ENCODE measurements around the gene CCDC136. TPM values are rescaled to one million over a fixed set of nuclear protein-coding genes. Genes with fewer than 3 reads are reported as not detected.

CCDC136 gene
- total RNA-seq, 2 experiments from 2014 or later, result 11.7 to 33.5 TPM

GRCh38 chr7:128869138-128869943 lies 77.6 kb downstream of the CCDC136 start:
- H2AFZ ChIP-seq (ENCODE audit: low read length), result no peak overlapping the region; the same call in 1 of the 2 replicates
- ChIA-PET POLR2A (no interaction called here), CTCF (ENCODE audit: unreplicated experiment) (no interaction called here)
- intact Hi-C loops (cut with micrococcal nuclease; ENCODE audit: unreplicated experiment), result no loop called here
- H3K9me3 ChIP-seq (ENCODE audit: low read length), result no peaks in the 10 kb centered on the region
- TF ChIP-seq, protein P1, sequence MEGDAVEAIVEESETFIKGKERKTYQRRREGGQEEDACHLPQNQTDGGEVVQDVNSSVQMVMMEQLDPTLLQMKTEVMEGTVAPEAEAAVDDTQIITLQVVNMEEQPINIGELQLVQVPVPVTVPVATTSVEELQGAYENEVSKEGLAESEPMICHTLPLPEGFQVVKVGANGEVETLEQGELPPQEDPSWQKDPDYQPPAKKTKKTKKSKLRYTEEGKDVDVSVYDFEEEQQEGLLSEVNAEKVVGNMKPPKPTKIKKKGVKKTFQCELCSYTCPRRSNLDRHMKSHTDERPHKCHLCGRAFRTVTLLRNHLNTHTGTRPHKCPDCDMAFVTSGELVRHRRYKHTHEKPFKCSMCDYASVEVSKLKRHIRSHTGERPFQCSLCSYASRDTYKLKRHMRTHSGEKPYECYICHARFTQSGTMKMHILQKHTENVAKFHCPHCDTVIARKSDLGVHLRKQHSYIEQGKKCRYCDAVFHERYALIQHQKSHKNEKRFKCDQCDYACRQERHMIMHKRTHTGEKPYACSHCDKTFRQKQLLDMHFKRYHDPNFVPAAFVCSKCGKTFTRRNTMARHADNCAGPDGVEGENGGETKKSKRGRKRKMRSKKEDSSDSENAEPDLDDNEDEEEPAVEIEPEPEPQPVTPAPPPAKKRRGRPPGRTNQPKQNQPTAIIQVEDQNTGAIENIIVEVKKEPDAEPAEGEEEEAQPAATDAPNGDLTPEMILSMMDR (conservative IDR thresholded peaks at IDR 0.05; ENCODE audit: low read length), result no peak; the same call in 1 of the 2 replicates
- TF ChIP-seq EZH2phosphoT487 (IDR thresholded peaks at IDR 0.05; ENCODE audit: borderline replicate concordance, low read depth, low read length), result no peak
- peak; percentile 59 for DNase-seq (ENCODE audit: low spot score)
- peaks cover 5% of the 10 kb centered on the region; the same call in 1 of the 2 replicates for H3K79me2 ChIP-seq (ENCODE audit: insufficient read depth, low read depth, low read length)
- no peaks in the 10 kb centered on the region for H4K20me1 ChIP-seq (ENCODE audit: insufficient read depth, low read length)
- peaks cover 20% of the 10 kb centered on the region; the same call in 1 of the 2 replicates for H3K36me3 ChIP-seq (ENCODE audit: insufficient read depth, low read length)
- no peak overlapping the region for H3K27ac ChIP-seq (ENCODE audit: low read depth, low read length, poor library complexity, severe bottlenecking)
- BruUV-seq (replicated peaks), result no TSS peak
- H3K4me3 ChIP-seq (ENCODE audit: low read depth, low read length, poor library complexity, severe bottlenecking), result peak overlapping the region; percentile 45
- H3K4me2 ChIP-seq (ENCODE audit: low read length), result peak overlapping the region; percentile 63
- no peaks in the 10 kb centered on the region for H3K9me2 ChIP-seq (ENCODE audit: insufficient read depth, low read length)
- peaks cover 35% of the 10 kb centered on the region for H3K4me1 ChIP-seq (ENCODE audit: insufficient read depth, low read length, poor library complexity, severe bottlenecking)

GRCh38 chr7:128869944-128870285 lies 78.1 kb downstream of the CCDC136 start:
- no peaks in the 10 kb centered on the region for H3K9me3 ChIP-seq (ENCODE audit: low read length)
- ChIA-PET POLR2A (no interaction called here), CTCF (ENCODE audit: unreplicated experiment) (no interaction called here)
- TF ChIP-seq, protein P1 (conservative IDR thresholded peaks at IDR 0.05; ENCODE audit: low read length), result no peak; the same call in 1 of the 2 replicates
- H3K36me3 ChIP-seq (ENCODE audit: insufficient read depth, low read length), result peaks cover 19% of the 10 kb centered on the region; the same call in 1 of the 2 replicates
- peak overlapping the region; percentile 63 for H3K4me2 ChIP-seq (ENCODE audit: low read length)
- H3K27ac ChIP-seq (ENCODE audit: low read depth, low read length, poor library complexity, severe bottlenecking), result no peak overlapping the region
- H4K20me1 ChIP-seq (ENCODE audit: insufficient read depth, low read length), result no peaks in the 10 kb centered on the region
- H3K4me1 ChIP-seq (ENCODE audit: insufficient read depth, low read length, poor library complexity, severe bottlenecking), result peaks cover 35% of the 10 kb centered on the region
- intact Hi-C loops (cut with micrococcal nuclease; ENCODE audit: unreplicated experiment), result no loop called here
- no peaks in the 10 kb centered on the region for H3K9me2 ChIP-seq (ENCODE audit: insufficient read depth, low read length)
- DNase-seq (ENCODE audit: low spot score), result peak; percentile 13
- BruUV-seq (replicated peaks), result no TSS peak
- H3K79me2 ChIP-seq (ENCODE audit: insufficient read depth, low read depth, low read length), result no peaks in the 10 kb centered on the region
- peak overlapping the region; percentile 45 for H3K4me3 ChIP-seq (ENCODE audit: low read depth, low read length, poor library complexity, severe bottlenecking)
- H2AFZ ChIP-seq (ENCODE audit: low read length), result no peak overlapping the region

- Histone ChIP-seq H3K79me2 (ENCODE audit: insufficient read depth, low read depth, low read length) (no peaks in the 10 kb centered on the region), H3K9me2 (ENCODE audit: insufficient read depth, low read length) (no peaks in the 10 kb centered on the region), H3K4me3 (ENCODE audit: low read depth, low read length, poor library complexity, severe bottlenecking) (no peak overlapping the region), H4K20me1 (ENCODE audit: insufficient read depth, low read length) (no peaks in the 10 kb centered on the region), H3K9me3 (ENCODE audit: low read length) (no peaks in the 10 kb centered on the region), H3K36me3 (ENCODE audit: insufficient read depth, low read length) (peaks cover 8% of the 10 kb centered on the region; the same call in 1 of the 2 replicates), H3K4me2 (ENCODE audit: low read length) (peak overlapping the region; percentile 63), H3K4me1 (ENCODE audit: insufficient read depth, low read length, poor library complexity, severe bottlenecking) (peaks cover 35% of the 10 kb centered on the region), H3K27ac (ENCODE audit: low read depth, low read length, poor library complexity, severe bottlenecking) (no peak overlapping the region), H2AFZ (ENCODE audit: low read length) (no peak overlapping the region)
- ChIA-PET POLR2A (interaction anchor here (0.8 kb wide), 1 partner anchor 10 kb away, joined by 3 read pairs; no protein-coding TSS in a partner anchor), CTCF (ENCODE audit: unreplicated experiment) (interaction anchor here (0.7 to 1.0 kb wide), 2 partner anchors 9 to 12 kb away, joined by 5 to 7 read pairs; partner anchors contain the start of gene ATP6V1F)
- no TSS peak for BruUV-seq (replicated peaks)
- intact Hi-C loops (cut with micrococcal nuclease; ENCODE audit: unreplicated experiment), result no loop called here
- peak; percentile 70 for DNase-seq (ENCODE audit: low spot score)
- TF ChIP-seq, protein P1 (conservative IDR thresholded peaks at IDR 0.05; ENCODE audit: low read length), result no peak
- no peak for TF ChIP-seq EZH2phosphoT487 (IDR thresholded peaks at IDR 0.05; ENCODE audit: borderline replicate concordance, low read depth, low read length)
Observed at GRCh38 chr7:128871050-128871449, 79.3 kb downstream of the CCDC136 start.

Data from OCI-LY7 (cell line).